Transverse colon (tissue), 4 donors: Measurements from ENCODE around the gene BMERB1.

Experiments
- CTCF ChIP-seq, 5 experiments: fragments of 200-600 bp in 3 of 5; fragments of 450-650 bp in 2 of 5; sonication (generic) in 3 of 5; IDR thresholded peaks; 1 replicate in 2 of 5; 2 replicates in 3 of 5; pipeline ENCODE4 v1.5.1; 2016 to 2017; ENCODE audit warnings: antibody characterized with exemption in 5 of 5, inconsistent platforms in 3 of 5, mild to moderate bottlenecking in 2 of 5, moderate library complexity in 1 of 5
- POLR2A ChIP-seq: fragments of 450-650 bp; IDR thresholded peaks from one replicate; pipeline ENCODE4 v1.6.1; 2016; ENCODE audit warnings: antibody characterized with exemption, mild to moderate bottlenecking, moderate library complexity
- POLR2AphosphoS5 ChIP-seq, 3 donors: sonication (generic); formaldehyde crosslinking; IDR thresholded peaks; one replicate each; pipeline ENCODE4 v1.6.1; 2016; ENCODE audit warnings: antibody characterized with exemption in 3 of 3

GRCh38 chr16:15513156-15513555 lies 78.8 kb downstream of the BMERB1 start:
- TF ChIP-seq POLR2A (no peak), CTCF (IDR thresholded peaks at IDR 0.05) (no peak), POLR2AphosphoS5 (IDR thresholded peaks at IDR 0.05) (no peak)
